OCI-LY7 (cell line): ENCODE measurements around the gene SYT7. TPM values are rescaled to one million over a fixed set of nuclear protein-coding genes. Genes with fewer than 3 reads are reported as not detected.
"Not testable (repeated sequence)": the region's sequence is repeated elsewhere in the genome, so short reads cannot be mapped to it uniquely, and the experiment has no call there.

Experiments used
- BruUV-seq: library from RNA; stranded (reverse); fragments of 400-500 nt; replicated peaks from 2 replicates; lab custom pipeline; 2021; lab: Mats Ljungman, UMichigan
- CTCF ChIA-PET: fragments of 300-600 bp; sonication (Branson Sonifier 250); formaldehyde crosslinking; loops from one replicate; lab custom pipeline; 2022; ENCODE audit warnings: antibody characterized with exemption; ENCODE audit not compliant: unreplicated experiment; lab: Charles Lee
- POLR2A ChIA-PET: fragments of 300-600 bp; sonication (Branson Sonifier 250); formaldehyde crosslinking; loops from one replicate; lab custom pipeline; 2022; ENCODE audit warnings: antibody characterized with exemption; lab: Charles Lee
- DNase-seq: peaks from one replicate; pipeline ENCODE4 v3.0.0-alpha.2; 2015; ENCODE audit warnings: low spot score
- H2AFZ ChIP-seq: fragments of 200-600 bp; sonication (generic), shearing (Covaris generic); 2 replicates; pipeline ENCODE4 v1.6.1; 2014; ENCODE audit warnings: mild to moderate bottlenecking, antibody characterized with exemption, low read length, moderate library complexity
- H3K27ac ChIP-seq: fragments of 200-600 bp; sonication (generic); 2 replicates; pipeline ENCODE4 v1.5.1; 2014; ENCODE audit warnings: mixed run types, low read depth, mild to moderate bottlenecking, moderate library complexity, low read length, inconsistent platforms; ENCODE audit not compliant: poor library complexity, severe bottlenecking
- H3K36me3 ChIP-seq: fragments of 200-600 bp; sonication (generic); 2 replicates; pipeline ENCODE4 v1.6.1; 2014; ENCODE audit warnings: mild to moderate bottlenecking, antibody characterized with exemption, low read length, moderate library complexity, mixed read lengths; ENCODE audit not compliant: insufficient read depth
- H3K4me1 ChIP-seq: fragments of 200-600 bp; sonication (generic); 2 replicates; pipeline ENCODE4 v1.5.1; 2014; ENCODE audit warnings: mild to moderate bottlenecking, low read length; ENCODE audit not compliant: insufficient read depth, poor library complexity, severe bottlenecking
- H3K4me2 ChIP-seq: fragments of 200-600 bp; sonication (generic); 2 replicates; pipeline ENCODE4 v1.6.1; 2014; ENCODE audit warnings: mild to moderate bottlenecking, low read length
- H3K4me3 ChIP-seq: fragments of 200-600 bp; sonication (generic); 2 replicates; pipeline ENCODE4 v1.5.1; 2014; ENCODE audit warnings: mild to moderate bottlenecking, low read depth, low read length; ENCODE audit not compliant: poor library complexity, severe bottlenecking
- H3K79me2 ChIP-seq: fragments of 200-600 bp; sonication (generic); 2 replicates; pipeline ENCODE4 v1.6.1; 2016; ENCODE audit warnings: low read depth, mild to moderate bottlenecking, low read length, moderate library complexity, mixed read lengths; ENCODE audit not compliant: insufficient read depth
- H3K9me2 ChIP-seq: fragments of 200-600 bp; sonication (generic); 2 replicates; pipeline ENCODE4 v1.6.1; 2016; ENCODE audit warnings: mild to moderate bottlenecking, low read length, mixed read lengths; ENCODE audit not compliant: insufficient read depth
- H3K9me3 ChIP-seq: fragments of 200-600 bp; sonication (generic); 2 replicates; pipeline ENCODE4 v1.6.1; 2014; ENCODE audit warnings: mild to moderate bottlenecking, mixed run types, low read length, mixed read lengths
- H4K20me1 ChIP-seq: fragments of 200-600 bp; sonication (generic); 2 replicates; pipeline ENCODE4 v1.6.1; 2014; ENCODE audit warnings: mild to moderate bottlenecking, antibody characterized with exemption, low read length, moderate library complexity, mixed read lengths; ENCODE audit not compliant: insufficient read depth
- CTCF ChIP-seq: fragments of 200-600 bp; sonication (generic); conservative IDR thresholded peaks from 2 replicates; pipeline ENCODE4 v1.5.1; 2014; ENCODE audit warnings: mild to moderate bottlenecking, antibody characterized with exemption, low read length, moderate library complexity, mixed read lengths
- EZH2phosphoT487 ChIP-seq: fragments of 200-600 bp; sonication (generic); IDR thresholded peaks from 2 replicates; pipeline ENCODE4 v1.6.1; 2018; ENCODE audit warnings: low read depth, borderline replicate concordance, mild to moderate bottlenecking, mixed run types, antibody characterized with exemption, low read length, moderate library complexity, mixed read lengths
- intact Hi-C: fragments of 100-400 bp; cut with micrococcal nuclease; formaldehyde crosslinking; loops from one replicate; pipeline ENCODE4 v1.10.0; 2022; ENCODE audit not compliant: unreplicated experiment
- total RNA-seq, 2 experiments: library from RNA; depleted of rRNA in 1 of 2; stranded (reverse); fragments of >200 nt in 1 of 2; shearing (Covaris generic) in 1 of 2; gene quantifications; 2 replicates each; pipeline ENCODE4 v1.2.3, GENCODE V29; 2014 to 2022

Gene SYT7
- total RNA-seq, 2 experiments from 2014 or later: not detected

GRCh38 chr11:61472868-61473267 lies 108.0 kb downstream of the SYT7 start:
- TF ChIP-seq EZH2phosphoT487 (no peak), CTCF (no peak)
- no peaks in the 10 kb centered on the region for H3K79me2 ChIP-seq
- H2AFZ ChIP-seq: no peak overlapping the region
- ChIA-PET CTCF (no interaction called here), POLR2A (interaction anchor here (1.1 kb wide), 1 partner anchor 10 kb away, joined by 5 read pairs; no protein-coding TSS in a partner anchor)
- no peaks in the 10 kb centered on the region for H3K4me1 ChIP-seq
- H3K36me3 ChIP-seq: peaks cover 22% of the 10 kb centered on the region
- no peaks in the 10 kb centered on the region for H3K9me2 ChIP-seq
- H4K20me1 ChIP-seq: no peaks in the 10 kb centered on the region
- no peak overlapping the region for H3K27ac ChIP-seq
- no TSS peak for BruUV-seq
- intact Hi-C loops: no loop called here
- no peak overlapping the region for H3K4me2 ChIP-seq
- no peak for DNase-seq
- no peak overlapping the region for H3K4me3 ChIP-seq
- H3K9me3 ChIP-seq: no peaks in the 10 kb centered on the region

DNA sequence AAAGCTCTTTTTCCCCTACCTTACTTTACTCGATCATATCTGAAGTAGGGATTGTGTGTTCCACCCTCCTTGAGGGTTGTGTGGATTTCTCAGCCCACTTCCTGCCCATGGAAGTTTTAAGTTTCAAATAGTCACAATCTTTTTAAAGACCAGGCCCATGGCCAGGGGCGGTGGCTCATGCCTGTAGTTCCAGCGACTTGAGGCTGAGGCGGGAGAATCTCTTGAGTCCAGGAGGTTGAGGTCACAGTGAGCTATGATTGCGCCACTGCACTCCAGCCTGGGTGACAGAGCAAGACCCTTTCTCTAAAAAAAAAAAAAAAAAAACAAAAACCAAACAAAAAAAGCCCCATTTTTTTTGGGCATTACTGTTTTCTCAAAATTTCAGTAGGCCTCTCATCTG lies 108.6 kb downstream of the SYT7 start:
- H2AFZ ChIP-seq: no peak overlapping the region
- no peak overlapping the region for H3K4me2 ChIP-seq
- no TSS peak for BruUV-seq
- H3K36me3 ChIP-seq: peaks cover 28% of the 10 kb centered on the region
- no peaks in the 10 kb centered on the region for H4K20me1 ChIP-seq
- no peak for DNase-seq
- H3K4me1 ChIP-seq: no peaks in the 10 kb centered on the region
- intact Hi-C loops: no loop called here
- H3K9me3 ChIP-seq: no peaks in the 10 kb centered on the region
- TF ChIP-seq EZH2phosphoT487: no peak
- no peak for TF ChIP-seq CTCF
- H3K4me3 ChIP-seq: no peak overlapping the region
- no peaks in the 10 kb centered on the region for H3K79me2 ChIP-seq
- no peak overlapping the region for H3K27ac ChIP-seq
- CTCF ChIA-PET: no interaction called here
- H3K9me2 ChIP-seq: no peaks in the 10 kb centered on the region
- POLR2A ChIA-PET: interaction anchor here (1.1 kb wide), 1 partner anchor 9 kb away, joined by 5 read pairs; no protein-coding TSS in a partner anchor

DNA sequence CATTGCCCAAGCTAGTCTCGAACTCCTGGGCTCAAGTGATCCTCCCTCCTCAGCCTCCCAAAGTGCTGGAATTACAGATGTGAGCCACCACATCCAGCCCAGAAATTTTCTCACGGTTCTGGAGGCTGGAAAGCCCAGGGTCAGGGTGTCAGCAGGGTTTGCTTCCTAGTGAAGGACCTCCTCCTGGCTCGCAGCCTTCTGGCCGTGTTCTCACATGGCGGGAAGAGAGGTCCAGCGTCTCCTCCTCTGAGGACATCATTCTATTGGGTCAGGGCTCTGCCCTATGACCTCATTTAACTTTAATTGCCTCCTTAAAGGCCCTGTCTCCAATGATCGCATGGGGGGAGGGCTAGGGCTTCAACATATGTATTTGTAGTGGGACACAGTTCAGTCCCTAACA lies 112.9 kb downstream of the SYT7 start:
- Histone ChIP-seq H3K4me1 (no peaks in the 10 kb centered on the region), H3K9me2 (no peaks in the 10 kb centered on the region), H3K9me3 (no peaks in the 10 kb centered on the region), H3K36me3 (peaks cover 38% of the 10 kb centered on the region), H3K27ac (no peak overlapping the region), H3K4me2 (no peak overlapping the region), H3K4me3 (no peak overlapping the region), H4K20me1 (no peaks in the 10 kb centered on the region), H2AFZ (no peak overlapping the region), H3K79me2 (no peaks in the 10 kb centered on the region)
- BruUV-seq: no TSS peak
- DNase-seq: no peak
- intact Hi-C loops: no loop called here
- ChIA-PET CTCF (no interaction called here), POLR2A (no interaction called here)
- TF ChIP-seq CTCF (no peak), EZH2phosphoT487 (no peak)

DNA sequence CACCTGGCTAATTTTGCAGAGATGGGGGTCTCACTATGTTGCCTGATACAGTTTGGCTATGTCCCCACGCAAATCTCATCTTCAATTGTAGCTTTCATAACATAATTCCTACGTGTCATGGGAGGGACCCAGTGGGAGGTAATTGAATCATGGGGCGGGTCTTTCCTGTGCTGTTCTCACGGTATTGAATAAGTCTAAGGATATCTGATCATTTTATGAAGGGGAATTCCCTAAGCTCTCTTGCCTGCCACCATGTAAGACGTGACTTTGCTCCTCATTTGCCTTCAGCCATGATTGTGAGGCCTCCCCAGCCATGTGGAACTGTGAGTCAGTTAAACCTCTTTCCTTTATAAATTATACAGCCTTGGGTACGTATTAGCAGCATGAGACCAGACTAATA lies 113.3 kb downstream of the SYT7 start:
- CTCF ChIA-PET, intact Hi-C loops, H3K4me2 ChIP-seq, H3K9me3 ChIP-seq, H3K27ac ChIP-seq, DNase-seq, H4K20me1 ChIP-seq, H3K79me2 ChIP-seq, POLR2A ChIA-PET, H3K4me3 ChIP-seq, H2AFZ ChIP-seq, H3K4me1 ChIP-seq, BruUV-seq, H3K9me2 ChIP-seq: not testable (repeated sequence)
- peaks cover 39% of the 10 kb centered on the region for H3K36me3 ChIP-seq
